ENCODE measurements around the gene CALD1. TPM values are rescaled to one million over a fixed set of nuclear protein-coding genes. Genes with fewer than 3 reads are reported as not detected.

Gene CALD1
- total RNA-seq, 1 donor from 2014 or later = 7.2 TPM

GRCh38 chr7:134856091-134856490, 76.7 kb downstream of the CALD1 start:
- H3K27ac Mint-ChIP-seq = peak overlapping the region; percentile 27
- peak; percentile 60 for DNase-seq
- peaks cover 24% of the 10 kb centered on the region for H3K4me1 Mint-ChIP-seq
- no peaks in the 10 kb centered on the region for H3K27me3 Mint-ChIP-seq
- H3K9me3 Mint-ChIP-seq = peaks cover 21% of the 10 kb centered on the region
- peaks cover 9% of the 10 kb centered on the region for H3K36me3 Mint-ChIP-seq (ENCODE audit: low read depth)
- H3K4me3 Mint-ChIP-seq = peak overlapping the region; percentile 26
- intact Hi-C loops (cut with micrococcal nuclease) = loop anchor here (10.0 kb wide), 1 partner anchor 241 kb away; no protein-coding TSS in a partner anchor

GRCh38 chr7:134856691-134857090, 77.3 kb downstream of the CALD1 start:
- Mint-ChIP-seq H3K4me3 (peak overlapping the region; percentile 26), H3K4me1 (peaks cover 24% of the 10 kb centered on the region), H3K27ac (peak overlapping the region; percentile 27), H3K36me3 (ENCODE audit: low read depth) (peaks cover 12% of the 10 kb centered on the region), H3K27me3 (no peaks in the 10 kb centered on the region), H3K9me3 (peaks cover 18% of the 10 kb centered on the region)
- intact Hi-C loops (cut with micrococcal nuclease) = loop anchor here (10.0 kb wide), 1 partner anchor 242 kb away; no protein-coding TSS in a partner anchor
- no peak for DNase-seq

- peaks cover 12% of the 10 kb centered on the region for H3K36me3 Mint-ChIP-seq (ENCODE audit: low read depth)
- intact Hi-C loops (cut with micrococcal nuclease) = loop anchor here (10.0 kb wide), 1 partner anchor 243 kb away; no protein-coding TSS in a partner anchor
- H3K27me3 Mint-ChIP-seq = no peaks in the 10 kb centered on the region
- no peak overlapping the region for H3K27ac Mint-ChIP-seq
- peaks cover 24% of the 10 kb centered on the region for H3K4me1 Mint-ChIP-seq
- no peak for DNase-seq
- peaks cover 10% of the 10 kb centered on the region for H3K9me3 Mint-ChIP-seq
- no peak overlapping the region for H3K4me3 Mint-ChIP-seq
Measured at GRCh38 chr7:134857958-134858357, 78.5 kb downstream of the CALD1 start.

- intact Hi-C loops (cut with micrococcal nuclease) = loop anchor here (5.0 to 10.0 kb wide), 3 partner anchors 125 to 245 kb away; partner anchors contain the start of gene AGBL3
- H3K4me3 Mint-ChIP-seq = no peak overlapping the region
- H3K4me1 Mint-ChIP-seq = peaks cover 24% of the 10 kb centered on the region
- no peaks in the 10 kb centered on the region for H3K27me3 Mint-ChIP-seq
- peaks cover 5% of the 10 kb centered on the region for H3K9me3 Mint-ChIP-seq
- peaks cover 11% of the 10 kb centered on the region for H3K36me3 Mint-ChIP-seq (ENCODE audit: low read depth)
- H3K27ac Mint-ChIP-seq = no peak overlapping the region
- DNase-seq = no peak
Measured at GRCh38 chr7:134859783-134860182, 80.3 kb downstream of the CALD1 start.

GRCh38 chr7:134865001-134865845, 85.8 kb downstream of the CALD1 start:
- peak; percentile 81 for DNase-seq
- Mint-ChIP-seq H3K4me1 (peaks cover 19% of the 10 kb centered on the region), H3K27ac (peak overlapping the region; percentile 86), H3K27me3 (no peaks in the 10 kb centered on the region), H3K9me3 (peaks cover 6% of the 10 kb centered on the region), H3K4me3 (peak overlapping the region; percentile 77), H3K36me3 (ENCODE audit: low read depth) (peaks cover 3% of the 10 kb centered on the region)
- intact Hi-C loops (cut with micrococcal nuclease) = loop anchor here (2.0 to 10.0 kb wide), 6 partner anchors 42 to 284 kb away; partner anchors contain the start of gene TMEM140

GRCh38 chr7:134866617-134867016, 87.2 kb downstream of the CALD1 start:
- H3K4me3 Mint-ChIP-seq = no peak overlapping the region
- peaks cover 1% of the 10 kb centered on the region for H3K36me3 Mint-ChIP-seq (ENCODE audit: low read depth)
- H3K9me3 Mint-ChIP-seq = peaks cover 6% of the 10 kb centered on the region
- no peak for DNase-seq
- H3K27ac Mint-ChIP-seq = no peak overlapping the region
- H3K27me3 Mint-ChIP-seq = peaks cover 3% of the 10 kb centered on the region
- intact Hi-C loops (cut with micrococcal nuclease) = loop anchor here (5.0 to 10.0 kb wide), 4 partner anchors 41 to 132 kb away; no protein-coding TSS in a partner anchor
- H3K4me1 Mint-ChIP-seq = peaks cover 23% of the 10 kb centered on the region

GRCh38 chr7:134870156-134870555, 90.7 kb downstream of the CALD1 start:
- no peak for DNase-seq
- H3K4me3 Mint-ChIP-seq = no peak overlapping the region
- H3K4me1 Mint-ChIP-seq = peaks cover 17% of the 10 kb centered on the region
- H3K9me3 Mint-ChIP-seq = peaks cover 11% of the 10 kb centered on the region
- peaks cover 9% of the 10 kb centered on the region for H3K27me3 Mint-ChIP-seq
- no peaks in the 10 kb centered on the region for H3K36me3 Mint-ChIP-seq (ENCODE audit: low read depth)
- H3K27ac Mint-ChIP-seq = no peak overlapping the region
- intact Hi-C loops (cut with micrococcal nuclease) = no loop called here

- Mint-ChIP-seq H3K4me1 (peaks cover 11% of the 10 kb centered on the region), H3K27ac (no peak overlapping the region), H3K27me3 (peaks cover 9% of the 10 kb centered on the region), H3K36me3 (ENCODE audit: low read depth) (no peaks in the 10 kb centered on the region), H3K9me3 (peaks cover 11% of the 10 kb centered on the region), H3K4me3 (no peak overlapping the region)
- intact Hi-C loops (cut with micrococcal nuclease) = no loop called here
- no peak for DNase-seq
Measured at GRCh38 chr7:134870781-134871180, 91.3 kb downstream of the CALD1 start.

- peaks cover 8% of the 10 kb centered on the region for H3K4me1 Mint-ChIP-seq
- H3K27me3 Mint-ChIP-seq = peaks cover 10% of the 10 kb centered on the region
- intact Hi-C loops (cut with micrococcal nuclease) = no loop called here
- H3K4me3 Mint-ChIP-seq = no peak overlapping the region
- H3K27ac Mint-ChIP-seq = no peak overlapping the region
- no peaks in the 10 kb centered on the region for H3K36me3 Mint-ChIP-seq (ENCODE audit: low read depth)
- H3K9me3 Mint-ChIP-seq = peaks cover 11% of the 10 kb centered on the region
- DNase-seq = no peak
Measured at GRCh38 chr7:134873253-134873652, 93.8 kb downstream of the CALD1 start.

- H3K9me3 Mint-ChIP-seq = peaks cover 7% of the 10 kb centered on the region
Measured at GRCh38 chr7:134874407-134874806, 95.0 kb downstream of the CALD1 start.

GRCh38 chr7:134875867-134876266, 96.4 kb downstream of the CALD1 start:
- Mint-ChIP-seq H3K9me3 (peaks cover 4% of the 10 kb centered on the region), H3K27me3 (peaks cover 12% of the 10 kb centered on the region), H3K36me3 (ENCODE audit: low read depth) (no peaks in the 10 kb centered on the region), H3K4me3 (no peak overlapping the region), H3K4me1 (peaks cover 2% of the 10 kb centered on the region), H3K27ac (no peak overlapping the region)
- intact Hi-C loops (cut with micrococcal nuclease) = no loop called here
- no peak for DNase-seq

More at GRCh38 chr7:134874407-134874806, 95.0 kb downstream of the CALD1 start:
- Mint-ChIP-seq H3K27me3 (peaks cover 10% of the 10 kb centered on the region), H3K4me1 (peaks cover 6% of the 10 kb centered on the region), H3K36me3 (ENCODE audit: low read depth) (no peaks in the 10 kb centered on the region), H3K27ac (no peak overlapping the region), H3K4me3 (no peak overlapping the region)
- intact Hi-C loops (cut with micrococcal nuclease) = no loop called here
- no peak for DNase-seq

- intact Hi-C loops (cut with micrococcal nuclease) = no loop called here
- Mint-ChIP-seq H3K27me3 (peaks cover 6% of the 10 kb centered on the region), H3K9me3 (no peaks in the 10 kb centered on the region), H3K4me1 (no peaks in the 10 kb centered on the region), H3K27ac (no peak overlapping the region), H3K36me3 (ENCODE audit: low read depth) (no peaks in the 10 kb centered on the region), H3K4me3 (no peak overlapping the region)
- no peak for DNase-seq
Measured at GRCh38 chr7:134878746-134879357, 99.4 kb downstream of the CALD1 start.

- Mint-ChIP-seq H3K4me3 (no peak overlapping the region), H3K4me1 (no peaks in the 10 kb centered on the region), H3K27me3 (peaks cover 6% of the 10 kb centered on the region), H3K36me3 (ENCODE audit: low read depth) (no peaks in the 10 kb centered on the region), H3K9me3 (no peaks in the 10 kb centered on the region), H3K27ac (no peak overlapping the region)
- intact Hi-C loops (cut with micrococcal nuclease) = no loop called here
- no peak for DNase-seq
Measured at GRCh38 chr7:134879815-134880475, 100.5 kb downstream of the CALD1 start.
